Measurements from ENCODE around the gene MAP2K1.

GRCh38 chr15:66430627-66431255 is 44.0 kb downstream of the MAP2K1 start:
- TF ChIP-seq CTCF (conservative IDR thresholded peaks at IDR 0.05 in 1 of 2, IDR thresholded peaks at IDR 0.05 in 1 of 2; ENCODE audit: low read depth in 1 of 2, low read length in 2 of 2) (no peak), EZH2 (IDR thresholded peaks at IDR 0.05; ENCODE audit: low read length, missing control alignments) (no peak)

Data from fibroblast of lung (primary cell).